Femur (tissue), 1 donor: ENCODE data around the gene CCDC12.
"Not testable (repeated sequence)": the region's sequence is repeated elsewhere in the genome, so short reads cannot be mapped to it uniquely, and the experiment has no call there.

Source experiments
- DNase-seq: peaks from one replicate; pipeline ENCODE4 v3.0.0-alpha.2; 2017

CCDC12 gene

GRCh38 chr3:46921871-46922271 is 54.7 kb downstream of the CCDC12 start:
- no peak for DNase-seq

- no peak for DNase-seq
Observed at GRCh38 chr3:46921041-46921440, 55.5 kb downstream of the CCDC12 start.

GRCh38 chr3:46918634-46919033 is 57.9 kb downstream of the CCDC12 start:
- DNase-seq = no peak

- no peak for DNase-seq
Observed at GRCh38 chr3:46918202-46918601, 58.3 kb downstream of the CCDC12 start.

- DNase-seq = no peak
Observed at GRCh38 chr3:46917257-46917656, 59.3 kb downstream of the CCDC12 start.

GRCh38 chr3:46916799-46917198 is 59.7 kb downstream of the CCDC12 start:
- no peak for DNase-seq

- DNase-seq = no peak
Observed at GRCh38 chr3:46916278-46916677, 60.3 kb downstream of the CCDC12 start.

GRCh38 chr3:46915297-46915822 is 61.2 kb downstream of the CCDC12 start:
- DNase-seq = no peak

- no peak for DNase-seq
Observed at GRCh38 chr3:46914849-46915248, 61.7 kb downstream of the CCDC12 start.

GRCh38 chr3:46913644-46914043 is 62.9 kb downstream of the CCDC12 start:
- DNase-seq = peak; percentile 50

- DNase-seq = no peak
Observed at GRCh38 chr3:46912986-46913385, 63.6 kb downstream of the CCDC12 start.

GRCh38 chr3:46910914-46911313 is 65.6 kb downstream of the CCDC12 start:
- DNase-seq = not testable (repeated sequence)

GRCh38 chr3:46910166-46910760 is 66.3 kb downstream of the CCDC12 start:
- DNase-seq = peak; percentile 20

- peak; percentile 93 for DNase-seq
Observed at GRCh38 chr3:46909535-46910161, 66.9 kb downstream of the CCDC12 start.

- DNase-seq = no peak
Observed at GRCh38 chr3:46908986-46909534, 67.5 kb downstream of the CCDC12 start.

- peak; percentile 79 for DNase-seq
Observed at GRCh38 chr3:46908294-46908985, 68.1 kb downstream of the CCDC12 start.

- no peak for DNase-seq
Observed at GRCh38 chr3:46907960-46908293, 68.6 kb downstream of the CCDC12 start.

GRCh38 chr3:46907271-46907670 is 69.3 kb downstream of the CCDC12 start:
- peak; percentile 30 for DNase-seq

- peak; percentile 44 for DNase-seq
Observed at GRCh38 chr3:46906471-46907058, 70.0 kb downstream of the CCDC12 start.

- DNase-seq = peak; percentile 36
Observed at GRCh38 chr3:46905661-46906451, 70.7 kb downstream of the CCDC12 start.

GRCh38 chr3:46905213-46905560 is 71.4 kb downstream of the CCDC12 start:
- no peak for DNase-seq
